GM12864 (cell line): ENCODE data around the gene SLC25A20.

ENCODE experiments used
- DNase-seq: peaks from one replicate; pipeline ENCODE4 v3.0.0-alpha.2; 2011; ENCODE audit warnings: low read depth
- H3K4me3 ChIP-seq: 2 replicates; pipeline ENCODE4 v1.5.1; 2011; ENCODE audit warnings: mild to moderate bottlenecking, low read depth, low read length, control low read depth
- TF ChIP-seq, protein P1 (sequence below): IDR thresholded peaks from 2 replicates; pipeline ENCODE4 v1.5.1; 2011; ENCODE audit warnings: low read depth, mild to moderate bottlenecking, moderate library complexity, low read length, control low read depth, inconsistent platforms; ENCODE audit errors: missing control alignments

The SLC25A20 gene

GRCh38 chr3:48934333-48934991 lies 35.8 kb upstream of the SLC25A20 start:
- TF ChIP-seq, protein P1, sequence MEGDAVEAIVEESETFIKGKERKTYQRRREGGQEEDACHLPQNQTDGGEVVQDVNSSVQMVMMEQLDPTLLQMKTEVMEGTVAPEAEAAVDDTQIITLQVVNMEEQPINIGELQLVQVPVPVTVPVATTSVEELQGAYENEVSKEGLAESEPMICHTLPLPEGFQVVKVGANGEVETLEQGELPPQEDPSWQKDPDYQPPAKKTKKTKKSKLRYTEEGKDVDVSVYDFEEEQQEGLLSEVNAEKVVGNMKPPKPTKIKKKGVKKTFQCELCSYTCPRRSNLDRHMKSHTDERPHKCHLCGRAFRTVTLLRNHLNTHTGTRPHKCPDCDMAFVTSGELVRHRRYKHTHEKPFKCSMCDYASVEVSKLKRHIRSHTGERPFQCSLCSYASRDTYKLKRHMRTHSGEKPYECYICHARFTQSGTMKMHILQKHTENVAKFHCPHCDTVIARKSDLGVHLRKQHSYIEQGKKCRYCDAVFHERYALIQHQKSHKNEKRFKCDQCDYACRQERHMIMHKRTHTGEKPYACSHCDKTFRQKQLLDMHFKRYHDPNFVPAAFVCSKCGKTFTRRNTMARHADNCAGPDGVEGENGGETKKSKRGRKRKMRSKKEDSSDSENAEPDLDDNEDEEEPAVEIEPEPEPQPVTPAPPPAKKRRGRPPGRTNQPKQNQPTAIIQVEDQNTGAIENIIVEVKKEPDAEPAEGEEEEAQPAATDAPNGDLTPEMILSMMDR, result no peak
- DNase-seq, result no peak
- H3K4me3 ChIP-seq, result no peak overlapping the region

- no peak for DNase-seq
- TF ChIP-seq, protein P1, result no peak
- H3K4me3 ChIP-seq, result no peak overlapping the region
These were observed 33.4 kb upstream of the SLC25A20 start for GRCh38 chr3:48931944-48932580.

DNA sequence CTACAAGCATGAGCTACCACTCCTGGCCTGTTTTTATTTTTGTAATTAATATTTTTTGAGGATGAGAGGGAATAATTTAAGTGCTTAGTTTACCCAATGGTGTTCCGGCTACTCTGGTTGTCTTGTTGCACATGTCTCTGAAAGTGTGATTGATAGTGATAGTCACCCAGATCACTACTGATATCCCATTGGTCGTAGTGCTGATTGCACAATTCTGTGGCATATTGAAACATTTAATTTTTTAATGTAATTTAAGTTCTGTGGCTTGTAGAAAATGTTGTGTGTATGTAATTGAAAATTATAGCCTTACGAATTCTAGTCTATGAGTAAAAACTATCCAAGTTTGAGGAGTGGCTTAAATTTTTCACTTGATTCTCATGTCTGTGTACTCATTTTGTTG lies 31.9 kb upstream of the SLC25A20 start:
- TF ChIP-seq, protein P1, result no peak
- H3K4me3 ChIP-seq, result no peak overlapping the region
- DNase-seq, result no peak

GRCh38 chr3:48929358-48930035 lies 30.8 kb upstream of the SLC25A20 start:
- TF ChIP-seq, protein P1, result no peak
- no peak overlapping the region for H3K4me3 ChIP-seq
- DNase-seq, result no peak

DNA sequence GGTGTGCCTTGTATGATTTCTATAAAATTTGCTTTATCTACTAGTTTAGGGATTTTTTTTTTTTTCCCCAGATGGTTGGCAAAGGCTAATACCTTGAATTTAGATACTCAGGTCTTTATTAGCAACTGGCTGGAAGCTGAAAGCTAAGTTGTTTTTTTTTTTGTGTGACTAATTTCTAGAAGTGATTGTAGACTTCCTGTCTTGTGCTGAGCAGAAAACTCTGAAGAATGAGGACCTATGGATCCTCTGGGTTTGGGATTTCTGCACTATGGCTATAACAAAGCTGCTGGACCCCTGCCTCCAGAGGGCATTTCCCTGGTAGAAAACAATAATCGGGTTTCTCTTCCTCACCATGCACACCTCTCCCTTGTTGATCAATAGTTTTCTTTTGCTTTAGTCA lies 30.0 kb upstream of the SLC25A20 start:
- TF ChIP-seq, protein P1, result no peak
- H3K4me3 ChIP-seq, result no peak overlapping the region
- no peak for DNase-seq

DNA sequence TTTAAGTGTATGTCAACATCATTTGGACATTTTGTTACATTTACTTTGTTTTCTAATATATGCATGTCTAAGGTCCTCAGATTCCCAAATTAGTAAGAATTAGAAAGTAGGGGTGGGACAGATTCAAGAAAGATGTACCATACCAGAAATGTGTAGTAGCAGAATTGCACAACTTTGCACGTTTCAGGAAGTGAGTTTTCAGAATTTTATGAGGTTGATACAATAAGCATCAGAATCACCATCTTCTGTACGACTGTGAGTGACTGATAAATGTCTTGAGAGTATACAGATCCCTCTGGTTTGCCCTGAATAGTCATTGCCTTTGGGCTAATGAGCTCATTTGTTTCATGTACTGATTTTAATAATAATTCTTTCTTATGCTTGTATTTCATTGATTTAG lies 29.2 kb upstream of the SLC25A20 start:
- TF ChIP-seq, protein P1, result no peak
- no peak overlapping the region for H3K4me3 ChIP-seq
- no peak for DNase-seq
